NCI-H2107 treated with DMSO at 0.1 percent for 48 hours (cell line): ENCODE results near the gene GAS7.
"Not testable (repeated sequence)": the region's sequence is repeated elsewhere in the genome, so short reads cannot be mapped to it uniquely, and the experiment has no call there.

Source experiments
- DNase-seq: peaks from one replicate; lab custom pipeline; 2025; ENCODE audit not compliant: unreplicated experiment; lab: John Stamatoyannopoulos, UW

Gene GAS7

GRCh38 chr17:9922012-9922848, 276.2 kb downstream of the GAS7 start:
- DNase-seq = no peak

- not testable (repeated sequence) for DNase-seq
These were observed 277.2 kb downstream of the GAS7 start for GRCh38 chr17:9921216-9921615.

GRCh38 chr17:9918804-9919352, 279.5 kb downstream of the GAS7 start:
- DNase-seq = no peak

GRCh38 chr17:9918352-9918751, 280.1 kb downstream of the GAS7 start:
- DNase-seq = no peak

GRCh38 chr17:9917801-9918200, 280.6 kb downstream of the GAS7 start:
- no peak for DNase-seq

GRCh38 chr17:9917131-9917530, 281.3 kb downstream of the GAS7 start:
- DNase-seq = no peak

- no peak for DNase-seq
These were observed 282.3 kb downstream of the GAS7 start for GRCh38 chr17:9916108-9916507.

GRCh38 chr17:9913476-9913875, 284.9 kb downstream of the GAS7 start:
- DNase-seq = no peak

- DNase-seq = no peak
These were observed 286.0 kb downstream of the GAS7 start for GRCh38 chr17:9912121-9913099.

- DNase-seq = no peak
These were observed 287.3 kb downstream of the GAS7 start for GRCh38 chr17:9911089-9911488.

- DNase-seq = no peak
These were observed 289.8 kb downstream of the GAS7 start for GRCh38 chr17:9908649-9909042.

- DNase-seq = no peak
These were observed 290.3 kb downstream of the GAS7 start for GRCh38 chr17:9907883-9908648.

- DNase-seq = no peak
These were observed 291.3 kb downstream of the GAS7 start for GRCh38 chr17:9907131-9907530.

- no peak for DNase-seq
These were observed 291.8 kb downstream of the GAS7 start for GRCh38 chr17:9906616-9907015.

- no peak for DNase-seq
These were observed 292.5 kb downstream of the GAS7 start for GRCh38 chr17:9905902-9906301.

GRCh38 chr17:9905078-9905415, 293.4 kb downstream of the GAS7 start, which contains the start of gene RCVRN:
Gene RCVRN (minus strand): TSS chr17:9905271. CDS start chr17:9905180, 91 bp downstream.
- DNase-seq = no peak

- no peak for DNase-seq
These were observed 293.9 kb downstream of the GAS7 start for GRCh38 chr17:9904277-9905077.

GRCh38 chr17:9902120-9902519, 296.3 kb downstream of the GAS7 start:
- no peak for DNase-seq

GRCh38 chr17:9900784-9901183, 297.6 kb downstream of the GAS7 start:
- no peak for DNase-seq

- DNase-seq = no peak
These were observed 298.3 kb downstream of the GAS7 start for GRCh38 chr17:9900044-9900594.
